ENCODE results near the gene RNASEH2A. TPM values are rescaled to one million over a fixed set of nuclear protein-coding genes. Genes with fewer than 3 reads are reported as not detected.

The RNASEH2A gene
- total RNA-seq, 3 donors from 2014 or later (not counting 1 experiment from before 2014, with no cell fraction given) = 6.6 to 8.7 (median 7.4) TPM

- DNase-seq = peak; percentile 98 to 99
- intact Hi-C loops (cut with micrococcal nuclease) = loop anchor here (1.0 to 10.0 kb wide), 6 partner anchors 9 to 363 kb away; partner anchors contain the start of genes CALR, GET3, IER2 and STX10
- under 1% methylated on average over 73 of the region's 73 CpGs for WGBS (ENCODE audit: insufficient coverage)
Observed at GRCh38 chr19:12791345-12792050, 14.9 kb upstream of the RNASEH2A start, which contains the start of gene JUNB. Gene JUNB (plus strand): TSS chr19:12791486. CDS start chr19:12791772, 286 bp downstream.

GRCh38 chr19:12792051-12792852 lies 14.1 kb upstream of the RNASEH2A start:
- no peaks in the 10 kb centered on the region for H3K27me3 ChIP-seq (ENCODE audit: control insufficient read depth, insufficient read depth, low read length)
- TF ChIP-seq CTCF (IDR thresholded peaks at IDR 0.05) = no peak
- peak overlapping the region; percentile 93 for H3K27ac ChIP-seq (ENCODE audit: low read length)
- WGBS (ENCODE audit: insufficient coverage) = under 1% methylated on average over 84 of the region's 84 CpGs
- H3K36me3 ChIP-seq (ENCODE audit: control insufficient read depth, insufficient read depth, low read length) = no peaks in the 10 kb centered on the region
- peak overlapping the region; percentile 95 for H3K4me3 ChIP-seq (ENCODE audit: low read length)
- H3K9me3 ChIP-seq (ENCODE audit: control insufficient read depth, insufficient read depth, low read length) = no peaks in the 10 kb centered on the region
- Mint-ChIP-seq H3K36me3 (no peaks in the 10 kb centered on the region), H3K4me3 (peak overlapping the region; percentile 96), H3K27me3 (ENCODE audit: low read depth in 2 of 2) (no peaks in the 10 kb centered on the region), H3K4me1 (peaks cover 39 to 46% of the 10 kb centered on the region in 2 donors), H3K27ac (peak overlapping the region; percentile 97 to 99), H3K9me3 (no peaks in the 10 kb centered on the region)
- peak in 1 of 3 donors; percentile 1 for ATAC-seq
- H3K4me1 ChIP-seq (ENCODE audit: control insufficient read depth, insufficient read depth, low read length) = peaks cover 48% of the 10 kb centered on the region
- peak; percentile 73 to 83 for DNase-seq
- intact Hi-C loops (cut with micrococcal nuclease) = loop anchor here (2.0 to 10.0 kb wide), 5 partner anchors 55 to 363 kb away; partner anchors contain the start of genes CALR, GET3, IER2 and STX10

More at GRCh38 chr19:12791345-12792050, 14.9 kb upstream of the RNASEH2A start, which contains the start of gene JUNB:
- H3K27ac ChIP-seq (ENCODE audit: low read length) = peak within 1 kb of the TSS; percentile 93
- peak within 1 kb of the TSS; percentile 96 for H3K4me3 Mint-ChIP-seq
- TF ChIP-seq CTCF (IDR thresholded peaks at IDR 0.05) = no peak
- peaks cover 38 to 45% of the 10 kb centered on the region in 2 donors for H3K4me1 Mint-ChIP-seq
- ATAC-seq = peak; percentile 40 to 69 (median 51)
- H3K36me3 Mint-ChIP-seq = no peaks in the 10 kb centered on the region
- peaks cover 53% of the 10 kb centered on the region for H3K4me1 ChIP-seq (ENCODE audit: control insufficient read depth, insufficient read depth, low read length)
- no peaks in the 10 kb centered on the region for H3K36me3 ChIP-seq (ENCODE audit: control insufficient read depth, insufficient read depth, low read length)
- no peaks in the 10 kb centered on the region for H3K9me3 ChIP-seq (ENCODE audit: control insufficient read depth, insufficient read depth, low read length)
- no peaks in the 10 kb centered on the region for H3K27me3 Mint-ChIP-seq (ENCODE audit: low read depth in 2 of 2)
- no peaks in the 10 kb centered on the region for H3K9me3 Mint-ChIP-seq
- peak within 1 kb of the TSS; percentile 97 to 99 for H3K27ac Mint-ChIP-seq
- H3K4me3 ChIP-seq (ENCODE audit: low read length) = peak within 1 kb of the TSS; percentile 95
- H3K27me3 ChIP-seq (ENCODE audit: control insufficient read depth, insufficient read depth, low read length) = no peaks in the 10 kb centered on the region

GRCh38 chr19:12792853-12793289 lies 13.5 kb upstream of the RNASEH2A start:
- DNase-seq = no peak
- Histone ChIP-seq H3K4me3 (ENCODE audit: low read length) (peak overlapping the region; percentile 95), H3K27me3 (ENCODE audit: control insufficient read depth, insufficient read depth, low read length) (no peaks in the 10 kb centered on the region), H3K9me3 (ENCODE audit: control insufficient read depth, insufficient read depth, low read length) (no peaks in the 10 kb centered on the region), H3K36me3 (ENCODE audit: control insufficient read depth, insufficient read depth, low read length) (no peaks in the 10 kb centered on the region), H3K27ac (ENCODE audit: low read length) (peak overlapping the region; percentile 93), H3K4me1 (ENCODE audit: control insufficient read depth, insufficient read depth, low read length) (peaks cover 47% of the 10 kb centered on the region)
- Mint-ChIP-seq H3K4me3 (peak overlapping the region; percentile 96), H3K36me3 (no peaks in the 10 kb centered on the region), H3K27ac (peak overlapping the region; percentile 97 to 99), H3K4me1 (peaks cover 39 to 46% of the 10 kb centered on the region in 2 donors), H3K9me3 (no peaks in the 10 kb centered on the region), H3K27me3 (ENCODE audit: low read depth in 2 of 2) (no peaks in the 10 kb centered on the region)
- WGBS (ENCODE audit: insufficient coverage) = 0% methylated on average over 20 of the region's 22 CpGs
- intact Hi-C loops (cut with micrococcal nuclease) = loop anchor here (2.0 to 10.0 kb wide), 5 partner anchors 56 to 362 kb away; partner anchors contain the start of genes CALR, GET3, IER2 and STX10
- no peak for ATAC-seq
- TF ChIP-seq CTCF (IDR thresholded peaks at IDR 0.05) = no peak

Measured in natural killer cell (primary cell).